Dedifferentiated amniotic fluid mesenchymal stem cell (primary cell): Measurements from ENCODE around the gene TDRD1.
"Not testable (repeated sequence)": the region's sequence is repeated elsewhere in the genome, so short reads cannot be mapped to it uniquely, and the experiment has no call there.

Source experiments
- DNase-seq: peaks from one replicate; pipeline ENCODE4 v3.0.0-alpha.2; 2016; ENCODE audit errors: extremely low spot score

Gene TDRD1

GRCh38 chr10:114179148-114179547 lies at the start of gene TDRD1:
TSS of gene TDRD1 (plus strand) at chr10:114179353. CDS start at chr10:114187832, 8,479 bp downstream.
- no peak for DNase-seq

GRCh38 chr10:114131094-114131493 lies 48.1 kb upstream of the TDRD1 start:
- no peak for DNase-seq

- DNase-seq = no peak
Measured at GRCh38 chr10:114135476-114135875, 43.7 kb upstream of the TDRD1 start.

GRCh38 chr10:114138581-114138980 lies 40.6 kb upstream of the TDRD1 start:
- no peak for DNase-seq

GRCh38 chr10:114140036-114140435 lies 39.1 kb upstream of the TDRD1 start:
- no peak for DNase-seq

GRCh38 chr10:114140827-114141226 lies 38.3 kb upstream of the TDRD1 start:
- DNase-seq = not testable (repeated sequence)

- DNase-seq = no peak
Measured at GRCh38 chr10:114142018-114142417, 37.1 kb upstream of the TDRD1 start.

GRCh38 chr10:114143160-114143559 lies 36.0 kb upstream of the TDRD1 start:
- no peak for DNase-seq

GRCh38 chr10:114149476-114149875 lies 29.7 kb upstream of the TDRD1 start:
- not testable (repeated sequence) for DNase-seq

GRCh38 chr10:114151486-114151885 lies 27.7 kb upstream of the TDRD1 start:
- DNase-seq = peak; percentile 55

GRCh38 chr10:114151892-114152291 lies 27.3 kb upstream of the TDRD1 start:
- DNase-seq = no peak

GRCh38 chr10:114157912-114158311 lies 21.2 kb upstream of the TDRD1 start:
- DNase-seq = no peak

GRCh38 chr10:114163062-114163461 lies 16.1 kb upstream of the TDRD1 start:
- no peak for DNase-seq

GRCh38 chr10:114166043-114166442 lies 13.1 kb upstream of the TDRD1 start:
- DNase-seq = no peak

GRCh38 chr10:114166494-114166893 lies 12.7 kb upstream of the TDRD1 start:
- no peak for DNase-seq

- no peak for DNase-seq
Measured at GRCh38 chr10:114167985-114168384, 11.2 kb upstream of the TDRD1 start.

- DNase-seq = no peak
Measured at GRCh38 chr10:114168450-114169009, 10.6 kb upstream of the TDRD1 start.

GRCh38 chr10:114172216-114172615 lies 6.9 kb upstream of the TDRD1 start:
- DNase-seq = no peak

GRCh38 chr10:114172776-114173602 lies 6.2 kb upstream of the TDRD1 start:
- DNase-seq = no peak

GRCh38 chr10:114173603-114173920 lies 5.6 kb upstream of the TDRD1 start:
- DNase-seq = no peak

GRCh38 chr10:114173921-114174694 lies 5.0 kb upstream of the TDRD1 start, which contains the start of gene CCDC186:
TSS of gene CCDC186 (minus strand) at chr10:114174203. CDS start at chr10:114163268, 10,935 bp downstream.
- peak; percentile 84 for DNase-seq

- DNase-seq = no peak
Measured at GRCh38 chr10:114174695-114175188, 4.4 kb upstream of the TDRD1 start.
